SIG-M5 (cell line): ENCODE measurements around the gene SUMF2.
"Not testable (repeated sequence)": the region's sequence is repeated elsewhere in the genome, so short reads cannot be mapped to it uniquely, and the experiment has no call there.

Experiments used
- DNase-seq: peaks from one replicate; lab custom pipeline; 2025; lab: John Stamatoyannopoulos, UW

SUMF2 gene

DNA sequence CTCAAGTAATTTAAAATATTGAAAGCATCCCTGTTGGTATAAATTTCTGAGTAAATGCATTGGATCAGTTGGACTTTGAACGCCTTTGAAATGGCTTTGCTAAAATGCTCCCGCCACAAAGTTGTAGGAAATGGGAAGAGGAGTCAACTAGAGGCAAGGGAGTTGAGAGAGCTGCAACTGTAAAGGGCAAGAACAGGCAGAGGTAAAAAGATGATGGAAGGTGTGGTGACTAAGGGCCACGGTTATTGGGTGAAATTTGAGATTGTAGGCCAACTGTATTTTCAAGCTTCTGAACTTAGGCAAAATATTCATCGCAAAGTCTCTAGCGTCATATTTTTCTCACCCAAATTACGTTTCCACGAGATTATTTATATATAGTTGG, 595 bp upstream of the SUMF2 start:
- DNase-seq = no peak

DNA sequence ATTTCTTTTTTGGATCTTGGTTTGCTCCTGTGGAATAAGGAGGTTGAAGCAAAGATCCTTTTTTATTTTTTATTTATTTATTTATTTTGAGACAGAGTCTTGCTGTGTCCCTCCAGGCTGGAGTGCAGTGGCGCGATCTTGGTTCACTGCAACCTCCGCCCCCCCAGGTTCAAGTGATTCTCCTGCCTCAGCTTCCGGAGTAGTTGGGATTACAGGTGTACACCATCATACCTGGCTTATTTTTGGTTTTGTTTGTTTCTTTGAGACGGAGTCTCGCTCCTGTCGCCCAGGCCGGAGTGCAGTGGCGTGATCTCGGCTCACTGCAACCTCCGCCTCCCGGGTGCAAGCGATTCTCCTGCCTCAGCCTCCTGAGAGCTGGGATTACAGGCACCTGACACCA, 2.3 kb downstream of the SUMF2 start:
- not testable (repeated sequence) for DNase-seq

DNA sequence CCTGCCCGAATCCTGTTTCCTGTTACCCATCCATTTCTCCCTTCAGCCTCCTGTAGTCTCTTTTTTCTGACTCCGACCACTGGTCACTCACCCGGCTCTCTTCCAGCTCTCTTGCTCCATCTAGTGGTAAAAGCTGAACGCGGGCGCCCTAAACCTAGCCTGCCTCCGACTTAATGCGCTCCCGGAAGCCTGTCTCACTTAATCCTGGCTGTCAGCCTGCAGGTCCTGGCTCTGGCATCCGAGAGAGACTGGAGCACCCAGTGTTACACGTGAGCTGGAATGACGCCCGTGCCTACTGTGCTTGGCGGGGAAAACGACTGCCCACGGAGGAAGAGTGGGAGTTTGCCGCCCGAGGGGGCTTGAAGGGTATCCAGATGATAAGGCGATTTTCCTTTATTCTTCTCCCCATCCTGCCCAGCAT, 10.3 kb downstream of the SUMF2 start:
- no peak for DNase-seq

DNA sequence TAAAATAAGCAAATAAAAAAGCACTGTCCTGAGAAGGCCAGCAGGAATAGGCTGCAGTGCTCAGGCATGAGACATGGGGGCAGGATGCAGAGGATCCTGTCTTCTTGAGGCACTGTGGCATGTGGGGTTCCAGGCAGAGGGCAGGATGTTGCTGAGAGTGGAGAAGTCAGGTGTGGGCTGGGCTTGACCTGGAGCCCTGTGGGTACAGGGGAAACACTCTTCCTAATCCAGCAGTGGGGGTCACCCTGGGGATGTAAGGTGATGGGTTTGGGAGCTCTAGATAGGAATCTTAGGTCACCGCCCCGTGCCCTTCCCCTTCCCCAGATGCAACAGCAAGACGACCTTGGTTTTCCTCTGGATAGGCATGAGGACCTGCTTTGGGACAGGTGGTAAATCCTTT, 13.6 kb downstream of the SUMF2 start:
- DNase-seq = no peak

DNA sequence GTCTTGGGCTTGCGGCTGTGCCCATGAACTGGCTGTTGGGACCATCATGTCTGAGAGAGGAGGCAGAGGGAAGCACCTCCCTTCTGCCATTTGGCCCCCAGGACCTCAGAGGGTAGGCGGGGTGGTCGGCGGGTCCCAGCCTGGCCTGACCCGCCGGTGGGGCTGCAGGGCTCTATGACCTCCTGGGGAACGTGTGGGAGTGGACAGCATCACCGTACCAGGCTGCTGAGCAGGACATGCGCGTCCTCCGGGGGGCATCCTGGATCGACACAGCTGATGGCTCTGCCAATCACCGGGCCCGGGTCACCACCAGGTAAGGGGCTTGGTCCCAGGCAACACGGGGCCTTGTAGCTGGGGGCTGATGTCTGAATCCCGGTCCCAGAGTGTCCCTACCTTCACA, 14.1 kb downstream of the SUMF2 start:
- DNase-seq = no peak

DNA sequence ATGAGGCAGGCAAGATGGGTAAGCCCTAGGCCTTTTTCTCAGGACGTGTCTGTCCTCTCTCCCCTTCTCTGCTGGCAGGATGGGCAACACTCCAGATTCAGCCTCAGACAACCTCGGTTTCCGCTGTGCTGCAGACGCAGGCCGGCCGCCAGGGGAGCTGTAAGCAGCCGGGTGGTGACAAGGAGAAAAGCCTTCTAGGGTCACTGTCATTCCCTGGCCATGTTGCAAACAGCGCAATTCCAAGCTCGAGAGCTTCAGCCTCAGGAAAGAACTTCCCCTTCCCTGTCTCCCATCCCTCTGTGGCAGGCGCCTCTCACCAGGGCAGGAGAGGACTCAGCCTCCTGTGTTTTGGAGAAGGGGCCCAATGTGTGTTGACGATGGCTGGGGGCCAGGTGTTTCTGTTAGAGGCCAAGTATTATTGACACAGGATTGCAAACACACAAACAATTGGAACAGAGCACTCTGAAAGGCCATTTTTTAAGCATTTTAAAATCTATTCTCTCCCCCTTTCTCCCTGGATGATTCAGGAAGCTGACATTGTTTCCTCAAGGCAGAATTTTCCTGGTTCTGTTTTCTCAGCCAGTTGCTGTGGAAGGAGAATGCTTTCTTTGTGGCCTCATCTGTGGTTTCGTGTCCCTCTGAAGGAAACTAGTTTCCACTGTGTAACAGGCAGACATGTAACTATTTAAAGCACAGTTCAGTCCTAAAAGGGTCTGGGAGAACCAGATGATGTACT, 15.5 kb downstream of the SUMF2 start:
- DNase-seq = no peak

DNA sequence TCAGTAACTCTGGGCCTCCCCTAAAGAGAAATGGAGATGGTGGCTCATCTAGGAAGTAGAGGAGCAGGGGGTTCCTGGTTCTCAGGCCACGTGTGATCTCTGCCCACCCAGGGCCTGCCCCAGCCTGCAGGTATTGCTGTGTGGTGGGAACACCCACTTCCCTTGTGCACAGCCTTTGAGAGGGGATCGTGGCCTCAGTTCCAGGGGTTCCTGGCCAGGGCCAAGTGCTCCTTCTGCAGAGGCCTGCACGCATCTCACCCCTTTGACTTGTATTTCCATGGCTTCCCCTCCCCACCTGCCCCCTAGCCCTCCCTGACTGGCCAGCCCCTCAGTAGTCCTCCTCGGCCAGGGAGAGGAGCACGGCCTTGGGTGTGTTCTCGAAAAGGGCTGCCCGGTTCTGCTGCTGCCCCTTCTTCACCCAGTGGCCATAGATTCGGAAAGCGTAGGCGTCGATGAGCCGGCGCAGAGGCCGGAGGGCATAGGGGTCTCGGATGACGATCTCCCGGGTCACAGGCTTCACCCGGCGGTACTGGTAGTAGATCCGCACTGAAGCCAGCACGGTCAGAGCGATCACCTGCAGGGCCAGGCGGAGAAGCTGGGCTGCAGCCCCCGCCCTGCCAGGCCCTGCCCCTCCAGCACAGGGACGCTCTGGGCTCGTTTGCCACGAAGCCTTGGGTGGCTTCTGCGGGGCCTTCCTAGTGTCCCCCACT, 16.8 kb downstream of the SUMF2 start:
- not testable (repeated sequence) for DNase-seq

DNA sequence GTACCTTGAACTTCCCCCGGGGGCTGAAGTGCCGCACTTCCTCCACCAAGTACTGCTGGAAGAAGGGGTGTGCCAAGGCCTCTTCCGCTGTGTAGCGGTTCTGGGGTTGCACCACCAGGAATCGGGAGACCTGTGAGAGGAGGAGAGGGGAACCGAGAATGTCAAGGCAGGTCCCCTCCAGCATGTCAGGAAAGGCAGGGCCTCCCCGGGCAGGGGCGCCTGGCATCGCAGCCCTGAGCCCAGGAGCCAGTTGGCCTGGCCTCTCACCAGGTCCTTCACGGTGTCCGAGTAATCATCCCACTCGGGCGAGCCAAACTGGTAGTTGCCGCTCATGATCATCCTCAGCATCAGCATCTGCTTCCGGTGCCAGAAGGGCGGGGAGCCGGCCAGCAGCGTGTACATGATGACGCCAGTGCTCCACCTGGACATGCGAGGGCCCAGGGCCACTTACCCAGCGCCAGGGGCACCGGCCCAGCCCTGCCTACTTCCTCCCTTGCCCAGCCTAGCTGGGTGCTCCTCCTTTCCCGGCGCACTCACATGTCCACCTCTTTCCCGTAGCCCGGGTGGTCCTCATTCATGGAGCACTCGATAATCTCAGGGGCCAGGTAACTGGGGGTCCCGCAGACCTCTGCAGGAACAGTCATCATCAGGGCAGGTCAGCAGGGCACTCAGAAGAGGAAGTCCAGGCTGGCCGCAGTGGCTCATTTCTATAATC, 17.7 kb downstream of the SUMF2 start:
- no peak for DNase-seq

DNA sequence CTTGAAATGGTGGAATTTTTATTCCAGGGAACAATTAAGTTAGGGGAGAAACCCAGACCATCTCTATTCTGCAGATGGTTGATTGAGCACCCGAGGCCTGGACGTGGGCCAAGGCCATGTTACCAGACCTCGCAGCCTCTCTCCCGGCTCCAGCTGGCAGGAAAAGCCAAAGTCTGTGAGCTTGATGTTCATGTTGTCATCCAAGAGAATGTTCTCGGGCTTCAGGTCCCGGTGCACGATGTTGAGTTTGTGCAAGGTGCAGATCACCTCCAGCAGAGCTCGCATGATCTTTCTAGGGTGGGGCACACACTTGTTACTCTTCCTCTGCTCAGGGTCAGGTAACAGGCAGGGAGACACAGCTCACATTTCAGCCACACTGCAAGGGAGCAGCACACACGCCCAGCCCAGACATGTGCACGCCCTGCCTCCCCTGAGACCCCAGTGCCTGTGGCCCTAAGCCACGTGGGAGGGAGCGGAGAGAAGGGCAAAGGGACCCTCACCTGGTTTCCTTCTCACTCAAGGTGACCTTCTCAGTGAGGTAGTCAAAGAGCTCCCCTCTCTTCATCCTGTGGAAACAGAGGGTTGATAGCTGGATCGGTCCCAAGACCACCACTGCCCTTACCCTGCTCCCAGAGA, 19.2 kb downstream of the SUMF2 start:
- DNase-seq = no peak

DNA sequence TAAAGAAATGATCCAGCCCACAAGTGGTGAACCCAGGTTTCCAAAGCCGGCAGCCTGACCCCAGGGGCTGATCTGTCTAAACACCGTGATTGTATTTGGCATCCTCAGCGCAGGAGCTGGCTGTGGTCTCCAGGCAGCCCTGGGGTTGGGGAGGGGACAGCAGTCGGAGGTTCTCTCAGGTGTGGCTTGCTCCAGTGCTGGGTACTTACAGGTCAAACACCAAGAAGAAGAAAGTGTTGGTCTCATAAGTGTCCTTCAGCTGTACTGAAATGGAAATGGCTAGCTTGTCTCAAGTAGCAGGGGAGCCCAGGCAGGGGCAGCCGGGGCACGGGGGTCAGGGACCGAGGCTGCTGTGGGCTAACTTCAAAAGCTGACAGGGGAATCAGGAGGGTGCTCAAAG, 22.7 kb downstream of the SUMF2 start:
- DNase-seq = no peak

DNA sequence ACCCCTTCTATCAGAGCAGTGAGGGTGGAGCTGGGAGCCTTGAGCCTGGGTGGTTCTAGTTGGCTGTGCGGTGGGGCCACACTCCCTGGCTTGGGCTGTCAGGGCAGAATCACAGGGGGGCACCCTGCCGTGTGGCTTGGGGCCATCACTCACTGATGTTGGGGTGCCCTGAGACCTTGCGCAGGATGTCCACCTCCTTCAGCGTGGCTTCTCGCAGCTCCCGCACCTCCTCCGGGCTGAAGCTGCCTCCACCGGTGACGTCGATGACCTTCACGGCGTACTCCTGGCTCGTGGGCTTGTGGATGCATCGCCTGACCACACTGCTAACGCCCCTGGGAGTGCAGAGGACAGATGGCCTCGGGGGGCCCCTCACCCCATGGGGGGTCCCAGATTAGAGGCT, 23.4 kb downstream of the SUMF2 start:
- DNase-seq = no peak

DNA sequence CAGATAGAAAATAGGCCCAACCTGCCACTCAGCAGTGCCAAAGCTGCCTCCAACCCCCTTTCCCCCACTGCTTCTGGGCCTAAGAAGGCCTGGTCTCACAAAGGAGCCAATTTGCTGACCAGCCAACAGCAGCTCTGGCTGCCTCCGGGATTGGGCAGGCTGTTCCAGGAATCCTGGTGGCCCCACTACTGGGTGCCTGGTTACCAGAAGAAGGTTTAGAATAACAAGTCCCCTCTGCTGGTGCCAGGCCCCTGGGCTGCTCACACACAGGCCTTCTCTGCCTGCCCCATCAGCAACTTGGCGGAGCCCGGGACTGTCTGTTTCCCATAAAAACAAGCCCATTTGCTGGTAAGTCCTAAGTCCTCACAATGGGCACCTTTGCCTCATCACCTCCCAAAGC, 27.5 kb downstream of the SUMF2 start:
- DNase-seq = no peak

DNA sequence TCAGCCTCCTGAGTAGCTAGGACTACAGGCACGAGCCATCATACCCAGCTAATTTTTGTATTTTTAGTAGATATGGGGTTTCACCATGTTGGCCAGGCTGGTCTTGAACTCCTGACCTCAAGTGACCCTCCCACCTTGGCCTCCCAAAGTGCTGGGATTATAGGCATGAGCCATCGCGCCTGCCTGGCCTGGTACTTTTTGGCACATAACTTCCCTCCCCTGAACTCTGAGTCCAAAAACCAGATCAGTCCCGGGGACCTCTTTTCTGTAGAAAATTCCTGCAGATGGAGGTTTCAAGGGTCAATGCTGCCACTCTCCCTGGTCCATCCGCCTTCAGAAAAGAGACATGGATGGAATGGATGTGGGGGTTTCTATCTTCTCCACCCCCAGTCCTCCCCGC, 28.3 kb downstream of the SUMF2 start:
- DNase-seq = not testable (repeated sequence)

DNA sequence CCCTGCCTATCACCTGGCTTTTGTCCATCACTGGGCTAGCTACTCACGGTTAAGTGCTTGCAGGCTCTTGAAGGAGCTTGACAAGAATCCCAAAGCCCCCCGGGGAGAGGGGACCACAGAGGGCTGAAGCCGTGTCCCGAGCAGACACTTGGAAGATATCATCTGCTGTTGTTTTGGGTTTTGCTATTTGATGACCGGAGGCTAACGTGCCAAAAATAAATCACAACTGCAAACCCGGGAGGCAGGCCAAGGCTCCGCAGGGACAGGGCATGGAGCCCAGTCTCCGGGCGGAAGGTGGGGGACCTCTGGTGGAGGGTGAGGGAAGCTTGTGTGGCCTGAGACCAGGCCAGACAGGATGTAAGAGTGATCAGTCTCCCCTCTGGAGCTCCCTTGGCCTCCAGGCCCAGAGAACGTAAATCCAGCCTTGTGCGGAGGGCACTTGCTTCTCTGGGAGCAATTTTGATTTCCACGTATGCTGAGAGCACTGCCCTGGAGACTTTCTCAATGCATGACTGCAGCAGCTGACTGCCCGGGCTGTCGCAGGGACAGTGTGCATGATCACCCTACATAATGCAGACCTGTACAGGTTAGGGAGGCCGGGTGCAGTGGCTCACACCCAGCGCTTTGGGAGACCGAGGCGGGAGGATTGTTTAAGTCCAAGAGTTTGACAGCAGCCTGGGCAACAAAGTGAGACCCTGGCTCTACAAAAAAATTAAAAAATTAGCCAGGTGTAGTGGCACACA, 28.9 kb downstream of the SUMF2 start, which contains the start of gene PHKG1:
Gene PHKG1, minus strand, starts transcription at position 164 of the 743 bp plus-strand sequence. CDS start 4,011 bp downstream, outside the sequence.
- DNase-seq = no peak

DNA sequence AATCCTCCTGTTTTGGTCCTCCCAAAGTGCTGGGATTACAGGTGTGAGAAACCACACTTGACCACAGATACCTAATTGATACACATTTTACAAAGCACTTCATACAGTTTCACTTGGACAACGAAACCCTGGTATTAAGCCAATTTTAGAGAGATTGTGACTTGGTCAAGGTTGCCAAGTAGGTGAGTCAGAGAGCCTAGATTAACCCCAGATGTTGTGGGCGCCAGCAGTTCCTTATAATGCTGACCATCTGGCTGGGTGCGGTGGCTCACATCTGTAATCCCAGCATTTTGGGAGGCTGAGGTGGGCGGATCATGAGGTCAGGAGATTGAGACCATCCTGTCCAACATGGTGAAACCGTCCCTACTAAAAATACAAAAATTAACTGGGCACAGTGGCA, 33.6 kb downstream of the SUMF2 start:
- no peak for DNase-seq

DNA sequence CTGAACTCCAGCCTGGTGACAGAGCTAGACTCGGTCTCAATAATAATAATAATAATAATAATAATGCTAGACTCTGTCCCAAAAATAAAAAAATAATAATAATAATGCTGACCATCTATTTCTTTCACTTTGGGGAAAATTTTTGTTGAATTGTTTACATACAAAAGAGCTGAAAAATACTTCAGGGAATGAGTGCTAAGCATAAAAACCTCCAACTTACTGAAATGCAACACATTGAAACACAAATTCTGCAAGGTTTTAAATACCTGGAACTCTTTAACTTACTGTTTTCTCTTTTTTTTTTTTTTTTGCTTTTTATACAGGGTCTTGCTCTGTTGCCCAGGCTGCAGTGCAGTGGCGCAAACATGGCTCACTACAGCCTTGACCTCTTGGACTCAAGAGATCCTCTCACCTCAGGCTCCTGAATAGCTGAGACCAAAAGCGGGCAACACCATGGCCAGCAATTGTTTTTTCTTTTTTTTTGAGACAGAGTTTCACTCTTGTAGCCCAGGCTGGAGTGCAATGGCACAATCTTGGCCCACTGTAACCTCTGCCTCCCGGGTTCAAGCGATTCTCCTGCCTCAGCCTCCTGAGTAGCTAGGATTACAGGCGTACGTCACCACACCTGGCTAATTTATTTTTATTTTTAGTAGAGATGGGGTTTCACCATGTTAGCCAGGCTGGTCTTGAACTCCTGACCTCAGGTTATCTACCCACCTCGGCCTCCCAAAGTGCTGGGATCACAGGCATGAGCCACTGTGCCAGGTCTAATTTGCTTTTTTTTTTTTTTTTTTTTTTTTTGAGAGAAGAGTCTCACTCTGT, 34.3 kb downstream of the SUMF2 start:
- DNase-seq = not testable (repeated sequence)

DNA sequence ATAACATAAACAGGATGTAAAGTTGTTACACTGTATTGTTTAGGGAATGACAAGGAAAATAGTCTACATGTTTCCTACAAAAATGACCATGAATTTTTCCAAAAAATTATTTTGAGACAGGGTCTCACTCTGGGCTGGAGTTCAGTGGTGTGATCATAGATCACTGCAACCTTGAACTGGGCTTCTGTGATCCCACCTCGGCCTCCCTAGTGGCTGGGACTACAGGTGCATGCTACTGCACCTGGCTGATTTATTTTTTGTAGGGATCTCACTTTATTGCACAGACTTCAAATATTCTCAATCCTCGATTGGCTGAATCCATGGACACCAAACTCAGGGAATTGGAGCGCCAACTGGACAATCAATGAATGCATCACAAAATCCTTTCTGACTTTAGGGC, 35.6 kb downstream of the SUMF2 start:
- DNase-seq = no peak

DNA sequence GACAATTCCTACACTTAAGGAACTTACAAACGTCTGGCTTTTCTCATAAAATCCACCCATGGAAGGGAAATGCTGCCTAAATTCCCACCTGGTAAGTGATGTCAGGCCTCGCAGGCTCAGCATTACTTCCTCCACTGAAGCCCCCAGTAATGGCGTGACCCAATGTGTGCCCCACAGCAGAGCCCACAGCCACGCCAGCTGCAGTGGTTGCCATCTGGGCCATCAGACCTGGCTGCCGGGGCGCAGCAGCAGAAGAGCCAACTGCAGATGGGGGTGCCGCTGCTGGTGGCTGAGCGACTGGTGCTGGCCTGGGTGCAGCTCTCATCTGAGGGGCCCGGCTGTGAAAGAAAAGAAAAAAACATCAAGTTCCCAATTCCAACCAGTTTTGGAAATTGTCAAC, 40.1 kb downstream of the SUMF2 start:
- DNase-seq = not testable (repeated sequence)

DNA sequence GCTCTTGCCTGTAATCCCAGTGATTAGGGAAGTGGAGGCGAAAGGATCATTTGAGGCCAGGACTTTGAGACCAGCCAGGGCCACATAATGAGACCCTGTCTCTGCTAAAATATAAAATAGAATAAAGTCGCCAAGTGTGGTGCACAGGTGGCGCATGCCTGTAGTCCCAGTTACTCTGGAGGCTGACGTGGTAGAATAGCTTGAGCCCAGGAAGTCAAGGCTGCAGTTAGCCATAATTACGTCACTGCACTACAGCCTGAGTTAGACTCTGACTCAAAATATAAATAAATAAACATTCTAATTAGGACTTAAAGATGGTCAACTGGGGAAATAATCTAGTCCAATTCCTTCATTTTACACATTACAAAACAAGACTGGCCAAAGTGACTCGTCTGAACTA, 41.4 kb downstream of the SUMF2 start:
- DNase-seq = no peak

DNA sequence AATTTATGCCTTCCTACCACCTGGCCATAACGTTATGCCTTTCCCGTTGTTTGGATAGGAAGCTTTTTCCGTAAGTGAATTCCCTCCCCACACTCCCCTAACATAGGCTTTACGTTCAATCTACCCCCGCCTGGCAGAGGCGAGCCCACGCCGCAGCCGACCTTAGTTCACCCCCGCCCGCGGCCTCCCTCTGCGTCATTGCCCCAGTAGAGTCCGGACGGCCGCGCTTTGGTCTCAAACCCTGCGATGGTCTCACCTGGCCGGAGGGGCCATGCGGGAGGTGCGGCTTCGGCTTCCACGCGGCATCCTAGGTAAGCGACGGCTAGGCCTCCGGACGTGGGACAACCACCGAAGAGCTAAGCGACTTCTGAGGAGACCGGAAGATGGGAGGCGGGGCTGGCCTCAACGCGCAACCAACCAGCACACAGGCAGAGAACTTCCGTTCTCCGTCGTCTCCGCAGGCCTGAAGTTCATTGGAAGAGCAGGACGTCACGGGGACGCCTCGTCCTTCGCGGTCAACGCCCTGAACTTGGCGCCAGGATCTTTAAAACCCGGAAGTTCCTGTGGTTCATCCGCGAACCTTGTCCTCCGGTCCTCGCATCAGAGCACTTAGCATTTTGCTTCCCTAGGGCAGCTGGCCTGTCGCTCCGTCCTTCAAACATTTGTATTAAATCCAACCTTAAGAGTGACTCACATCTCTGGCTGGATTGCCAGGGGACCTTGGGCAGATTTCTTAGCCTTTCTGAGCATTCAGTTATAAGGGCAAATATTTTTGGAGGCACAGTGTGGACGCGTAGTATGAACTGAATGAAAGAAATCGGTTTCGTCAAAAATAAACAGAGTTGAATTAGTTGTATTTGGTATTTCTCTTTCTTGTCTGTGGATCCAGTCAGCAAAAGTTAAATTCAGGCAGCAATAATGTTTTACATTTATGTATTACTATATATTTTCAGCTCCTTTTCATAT, 42.3 kb downstream of the SUMF2 start, which contains the start of gene CHCHD2:
Gene CHCHD2, minus strand, starts transcription at position 369 of the 966 bp plus-strand sequence. Its CDS starts 63 bp downstream, at position 306.
- DNase-seq = peak; percentile 95
